Mucosa of stomach (tissue), 1 donor: ENCODE results near the gene SHROOM1.

ENCODE experiments used
- H3K27me3 ChIP-seq: one replicate; pipeline ENCODE4 v1.7.0; 2013; ENCODE audit warnings: mild to moderate bottlenecking, low read length; ENCODE audit not compliant: control insufficient read depth, insufficient read depth
- H3K36me3 ChIP-seq: one replicate; pipeline ENCODE4 v1.7.0; 2013; ENCODE audit warnings: low read length; ENCODE audit not compliant: control insufficient read depth, insufficient read depth
- H3K4me1 ChIP-seq: one replicate; pipeline ENCODE4 v1.7.0; 2013; ENCODE audit warnings: mild to moderate bottlenecking, low read length; ENCODE audit not compliant: control insufficient read depth, insufficient read depth
- H3K4me3 ChIP-seq: one replicate; pipeline ENCODE4 v1.7.0; 2013; ENCODE audit warnings: low read length
- H3K9ac ChIP-seq: one replicate; pipeline ENCODE4 v1.7.0; 2013; ENCODE audit warnings: mild to moderate bottlenecking, low read length, moderate library complexity
- H3K9me3 ChIP-seq: one replicate; pipeline ENCODE4 v1.7.0; 2013; ENCODE audit warnings: mild to moderate bottlenecking, low read length, moderate library complexity; ENCODE audit not compliant: control insufficient read depth
- donor health status: Pancreatic carcinoma.

SHROOM1 gene

DNA sequence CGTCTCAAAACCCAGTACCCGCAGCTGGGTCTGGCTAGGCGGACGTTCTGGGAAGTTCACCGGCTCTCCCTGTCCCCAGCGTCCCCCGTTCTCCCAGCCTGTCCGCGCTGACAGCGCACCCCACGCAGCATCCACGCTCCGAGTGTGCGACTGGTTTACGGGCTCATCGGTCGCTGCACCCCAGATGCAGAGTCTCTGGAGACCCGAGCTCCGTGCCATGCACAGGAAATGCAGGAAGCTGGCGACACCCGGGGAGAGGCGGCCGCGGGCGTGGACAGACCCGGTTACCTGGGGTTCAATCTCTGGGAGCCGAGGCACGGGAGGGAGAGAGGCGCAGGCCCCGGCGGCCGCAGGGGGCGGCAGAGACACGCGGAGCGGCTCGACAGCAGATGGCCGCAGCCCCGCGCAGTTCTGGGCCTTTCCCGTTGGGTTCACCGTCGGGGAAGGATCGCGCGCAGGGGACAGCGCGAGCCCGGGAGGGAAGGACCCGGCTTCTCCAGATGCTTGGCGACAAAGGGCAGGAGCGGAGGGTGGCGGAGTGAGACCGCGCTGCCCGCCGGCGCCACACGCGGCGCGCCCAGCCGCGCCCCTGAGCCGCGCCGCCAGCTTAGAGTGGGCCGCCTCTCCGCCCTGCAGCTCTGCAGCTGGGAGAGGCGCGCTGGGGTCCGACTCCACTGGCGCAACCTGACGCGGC lies 558 bp downstream of the SHROOM1 start:
- H3K4me1 ChIP-seq: peaks cover 21% of the 10 kb centered on the region
- no peaks in the 10 kb centered on the region for H3K9me3 ChIP-seq
- no peaks in the 10 kb centered on the region for H3K27me3 ChIP-seq
- peak overlapping the region; percentile 89 for H3K4me3 ChIP-seq
- no peaks in the 10 kb centered on the region for H3K36me3 ChIP-seq
- H3K9ac ChIP-seq: peak overlapping the region; percentile 83

DNA sequence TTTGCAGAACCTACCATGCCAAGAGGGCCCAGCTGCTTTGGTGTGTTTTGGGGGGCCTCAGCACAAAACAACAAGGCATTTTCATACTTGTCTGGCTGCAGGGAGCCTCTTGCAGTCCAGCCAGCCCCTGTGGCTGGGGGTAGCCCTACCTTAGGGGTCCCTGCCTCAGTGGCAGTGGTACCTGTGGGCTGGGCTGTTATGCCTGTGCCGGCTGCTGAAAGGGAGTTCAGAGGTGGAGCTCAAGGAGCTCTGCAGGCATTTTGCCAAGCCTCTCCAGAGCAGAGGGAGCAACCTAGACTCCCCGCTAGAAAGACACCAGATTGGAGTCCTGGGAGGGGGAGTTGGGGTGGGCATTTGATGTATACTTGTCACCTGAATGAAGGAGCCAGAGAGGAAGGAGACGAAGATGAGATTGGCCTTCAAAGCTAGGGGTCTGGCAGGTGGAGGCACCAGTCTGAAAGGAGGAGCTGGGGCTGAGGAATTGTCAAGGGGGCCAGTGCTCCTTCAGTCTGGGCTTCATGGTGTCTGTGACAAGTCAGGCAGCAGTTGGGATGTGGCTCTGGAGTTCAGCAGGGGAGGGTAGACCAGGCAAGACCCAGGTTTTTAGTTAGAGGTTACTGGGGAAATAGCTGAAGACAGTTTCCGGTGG lies 1.5 kb downstream of the SHROOM1 start:
- peak overlapping the region; percentile 89 for H3K4me3 ChIP-seq
- H3K36me3 ChIP-seq: no peaks in the 10 kb centered on the region
- peaks cover 21% of the 10 kb centered on the region for H3K4me1 ChIP-seq
- H3K9ac ChIP-seq: peak overlapping the region; percentile 83
- H3K27me3 ChIP-seq: peaks cover 2% of the 10 kb centered on the region
- H3K9me3 ChIP-seq: no peaks in the 10 kb centered on the region

DNA sequence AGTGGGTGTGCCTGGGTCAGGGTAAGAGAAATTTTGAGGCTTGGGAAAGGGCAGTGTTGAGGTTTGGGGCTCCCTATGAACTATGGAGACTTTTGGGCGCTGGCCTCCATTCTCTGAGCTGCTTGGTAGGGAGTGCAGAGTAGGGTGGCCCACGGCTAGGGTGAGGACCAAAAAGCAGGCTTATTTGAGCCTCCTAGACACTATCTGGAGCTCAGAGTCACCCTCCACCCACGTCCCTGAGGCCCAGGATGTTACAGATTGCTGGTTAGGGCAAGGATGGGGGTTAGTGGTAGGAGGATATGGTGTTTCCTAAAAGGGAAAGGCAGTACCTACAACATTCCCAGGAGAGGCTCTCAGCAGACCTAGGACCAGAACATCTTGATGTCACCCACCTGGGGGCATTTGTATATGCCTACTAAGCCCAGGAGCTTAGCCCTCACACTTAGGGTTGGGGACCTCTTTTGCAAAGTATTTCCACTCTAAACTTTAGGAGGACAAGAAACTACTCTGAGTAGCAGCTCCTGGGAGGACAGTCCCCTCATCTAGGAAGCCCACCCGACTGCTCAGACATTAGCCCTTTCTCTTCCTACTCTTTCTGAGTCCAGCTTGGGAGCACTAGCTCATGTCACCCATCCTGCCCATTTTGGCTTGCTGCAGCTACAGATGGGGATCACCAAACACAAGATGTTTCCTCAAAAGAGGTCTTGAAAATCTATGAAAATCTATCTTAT lies 2.3 kb downstream of the SHROOM1 start:
- Histone ChIP-seq H3K27me3 (peaks cover 6% of the 10 kb centered on the region), H3K36me3 (no peaks in the 10 kb centered on the region), H3K9me3 (no peaks in the 10 kb centered on the region), H3K4me1 (peaks cover 25% of the 10 kb centered on the region), H3K4me3 (no peak overlapping the region), H3K9ac (no peak overlapping the region)

DNA sequence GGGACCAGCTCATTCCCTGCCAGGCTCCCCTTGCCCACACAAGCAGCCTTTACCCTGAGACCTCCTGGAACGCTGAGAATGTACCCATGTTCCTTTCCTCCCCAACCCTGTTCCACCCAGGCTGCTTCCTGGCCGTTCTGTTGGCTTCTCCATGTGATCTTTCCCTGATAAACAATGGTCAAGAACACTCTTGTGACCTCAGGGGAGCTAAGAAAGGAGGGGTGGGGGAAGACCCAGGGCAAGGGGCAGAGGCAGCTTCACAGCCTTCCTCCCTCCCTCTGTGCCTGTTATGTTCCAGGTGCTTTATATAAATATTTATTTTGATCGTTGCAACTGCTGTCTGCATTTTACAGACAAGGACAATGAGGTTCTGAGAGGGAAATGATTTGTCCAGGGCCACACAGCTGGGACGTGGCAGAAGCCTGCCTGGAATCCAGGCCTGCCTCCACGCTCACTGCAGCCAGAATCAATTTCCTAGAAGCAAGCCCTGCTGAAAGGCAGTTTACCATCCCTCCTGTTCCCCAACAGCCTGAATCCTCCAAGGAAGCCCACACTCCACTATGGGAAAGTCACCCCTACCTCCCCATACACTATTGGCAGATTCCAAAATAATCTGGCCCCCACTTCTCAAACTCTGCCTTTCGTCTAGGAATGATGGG lies 3.9 kb downstream of the SHROOM1 start:
- H3K4me3 ChIP-seq: no peak overlapping the region
- H3K4me1 ChIP-seq: peaks cover 29% of the 10 kb centered on the region
- no peaks in the 10 kb centered on the region for H3K36me3 ChIP-seq
- peaks cover 6% of the 10 kb centered on the region for H3K27me3 ChIP-seq
- H3K9me3 ChIP-seq: no peaks in the 10 kb centered on the region
- H3K9ac ChIP-seq: no peak overlapping the region

DNA sequence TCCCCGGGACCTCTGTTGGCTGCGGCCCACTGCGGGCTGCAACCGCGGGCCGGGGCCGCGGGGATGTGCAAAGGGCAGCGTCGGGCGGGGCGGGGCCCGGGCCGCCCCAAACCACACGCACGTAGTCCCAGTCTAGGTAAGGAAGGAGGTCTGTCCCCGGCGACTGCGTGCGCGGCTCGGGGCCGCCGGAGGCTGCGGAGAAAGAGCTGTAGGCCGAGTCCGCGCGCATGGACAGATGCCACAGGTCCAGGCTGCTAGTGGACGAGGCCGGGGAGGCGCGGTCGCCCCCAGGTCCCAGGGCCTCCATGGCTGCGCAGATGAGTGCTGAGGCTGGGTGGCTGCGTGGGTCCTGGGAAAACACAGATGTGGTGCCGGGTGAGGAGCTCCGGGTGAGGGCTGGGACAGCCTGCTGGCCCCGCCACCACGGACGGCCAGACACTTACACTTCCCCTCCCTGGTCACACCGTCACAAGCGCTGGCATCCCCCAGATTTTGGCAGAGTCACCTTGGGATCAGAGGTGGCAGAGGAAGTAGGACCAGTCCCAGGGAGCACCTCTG lies 4.5 kb downstream of the SHROOM1 start:
- peaks cover 22% of the 10 kb centered on the region for H3K4me1 ChIP-seq

DNA sequence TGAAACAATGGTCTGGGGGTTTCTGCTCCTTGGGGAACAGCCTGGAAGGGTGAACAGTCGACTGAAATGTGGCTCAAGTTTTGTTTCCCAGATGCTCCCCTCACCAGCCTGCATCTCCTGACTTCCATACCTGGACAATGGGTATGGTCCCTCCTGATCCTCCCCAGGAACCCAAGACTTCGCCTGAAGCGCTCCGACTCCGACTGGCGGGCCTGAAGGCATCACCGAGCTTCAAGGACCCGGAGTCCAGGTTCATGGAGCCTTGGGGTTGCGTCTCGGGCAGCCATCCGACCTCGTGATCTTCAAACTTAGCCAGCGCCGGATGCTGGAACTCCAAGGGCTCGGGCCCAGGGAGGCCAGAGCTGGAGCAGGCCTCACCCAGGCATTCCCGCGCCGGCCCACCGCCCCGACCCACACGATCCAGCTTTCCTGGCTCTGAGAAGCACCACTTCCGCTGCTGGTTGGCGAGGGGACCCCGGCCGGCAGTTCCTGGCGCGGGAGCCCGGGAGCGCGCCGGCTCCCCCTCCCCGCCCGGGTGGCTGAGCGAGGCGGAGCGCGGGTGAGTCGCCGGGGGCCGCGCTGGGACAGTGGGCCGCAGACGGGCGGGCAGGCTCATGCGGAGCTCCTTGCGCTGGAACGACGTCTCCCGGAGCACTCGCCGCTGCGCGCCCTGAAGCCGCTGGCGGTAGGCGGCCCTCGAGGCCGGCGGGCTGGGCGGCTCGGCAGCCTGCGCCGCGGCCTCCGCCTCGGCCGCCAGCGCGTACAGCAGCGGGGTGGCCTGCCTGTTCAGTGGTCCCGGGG lies 5.2 kb downstream of the SHROOM1 start:
- Histone ChIP-seq H3K9me3 (no peaks in the 10 kb centered on the region), H3K9ac (no peak overlapping the region), H3K4me3 (no peak overlapping the region), H3K27me3 (peaks cover 6% of the 10 kb centered on the region), H3K4me1 (peaks cover 20% of the 10 kb centered on the region), H3K36me3 (no peaks in the 10 kb centered on the region)

More for the DNA sequence above, 4.5 kb downstream of the SHROOM1 start:
- Histone ChIP-seq H3K4me3 (no peak overlapping the region), H3K9me3 (no peaks in the 10 kb centered on the region), H3K27me3 (peaks cover 6% of the 10 kb centered on the region), H3K36me3 (no peaks in the 10 kb centered on the region), H3K9ac (no peak overlapping the region)

DNA sequence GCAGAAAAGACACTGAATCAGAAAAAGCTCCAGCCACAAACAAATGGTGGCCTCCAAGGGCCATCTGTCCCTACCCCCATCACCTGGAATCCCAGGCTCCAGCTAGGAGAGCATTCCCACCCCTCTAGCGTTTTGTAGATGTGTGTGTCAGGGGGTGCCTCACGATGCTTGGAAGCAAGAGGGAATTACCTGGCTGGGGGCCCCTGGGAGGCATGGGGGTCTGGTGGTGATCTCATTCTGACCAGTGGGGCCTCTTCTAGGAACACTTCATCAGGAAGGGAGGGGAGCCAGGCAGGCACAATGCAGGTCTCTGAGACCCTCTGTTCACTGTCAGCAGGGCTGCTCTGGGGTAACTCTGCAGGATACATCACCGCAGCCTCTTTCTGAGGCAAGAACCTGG lies 6.0 kb downstream of the SHROOM1 start:
- Histone ChIP-seq H3K9ac (no peak overlapping the region), H3K4me3 (no peak overlapping the region), H3K27me3 (peaks cover 6% of the 10 kb centered on the region), H3K9me3 (no peaks in the 10 kb centered on the region), H3K4me1 (peaks cover 25% of the 10 kb centered on the region), H3K36me3 (no peaks in the 10 kb centered on the region)

DNA sequence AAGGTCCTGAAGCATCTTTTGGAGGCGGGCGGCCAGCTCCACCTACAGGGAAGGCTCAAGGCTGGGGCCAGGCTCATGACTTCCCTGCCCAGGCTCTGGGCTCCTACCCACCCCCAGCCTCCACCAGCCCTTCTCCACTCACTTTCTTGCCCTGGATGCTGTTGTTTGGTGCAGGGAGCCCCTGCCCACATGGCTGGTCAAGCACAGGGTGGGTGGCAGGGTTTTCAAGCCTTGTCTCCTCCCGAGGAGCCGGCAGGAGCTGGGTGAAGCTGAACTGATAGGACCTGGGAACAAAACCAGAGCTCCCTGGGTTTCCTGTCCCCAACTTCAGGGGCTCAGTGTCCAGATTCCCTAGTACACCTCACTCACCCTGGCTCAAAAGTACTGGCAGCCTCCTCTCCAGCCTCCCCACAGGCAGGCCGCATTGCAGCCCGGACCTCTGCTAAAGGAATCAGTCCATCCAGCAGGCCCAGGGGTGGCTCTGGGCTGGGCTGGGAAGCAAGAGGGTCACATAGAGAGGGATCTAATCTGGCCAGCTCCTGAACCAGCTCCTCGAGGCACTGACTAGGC lies 6.9 kb downstream of the SHROOM1 start:
- H3K27me3 ChIP-seq: peaks cover 6% of the 10 kb centered on the region
- H3K4me1 ChIP-seq: peaks cover 16% of the 10 kb centered on the region
- no peak overlapping the region for H3K4me3 ChIP-seq
- no peak overlapping the region for H3K9ac ChIP-seq
- H3K9me3 ChIP-seq: no peaks in the 10 kb centered on the region
- no peaks in the 10 kb centered on the region for H3K36me3 ChIP-seq

DNA sequence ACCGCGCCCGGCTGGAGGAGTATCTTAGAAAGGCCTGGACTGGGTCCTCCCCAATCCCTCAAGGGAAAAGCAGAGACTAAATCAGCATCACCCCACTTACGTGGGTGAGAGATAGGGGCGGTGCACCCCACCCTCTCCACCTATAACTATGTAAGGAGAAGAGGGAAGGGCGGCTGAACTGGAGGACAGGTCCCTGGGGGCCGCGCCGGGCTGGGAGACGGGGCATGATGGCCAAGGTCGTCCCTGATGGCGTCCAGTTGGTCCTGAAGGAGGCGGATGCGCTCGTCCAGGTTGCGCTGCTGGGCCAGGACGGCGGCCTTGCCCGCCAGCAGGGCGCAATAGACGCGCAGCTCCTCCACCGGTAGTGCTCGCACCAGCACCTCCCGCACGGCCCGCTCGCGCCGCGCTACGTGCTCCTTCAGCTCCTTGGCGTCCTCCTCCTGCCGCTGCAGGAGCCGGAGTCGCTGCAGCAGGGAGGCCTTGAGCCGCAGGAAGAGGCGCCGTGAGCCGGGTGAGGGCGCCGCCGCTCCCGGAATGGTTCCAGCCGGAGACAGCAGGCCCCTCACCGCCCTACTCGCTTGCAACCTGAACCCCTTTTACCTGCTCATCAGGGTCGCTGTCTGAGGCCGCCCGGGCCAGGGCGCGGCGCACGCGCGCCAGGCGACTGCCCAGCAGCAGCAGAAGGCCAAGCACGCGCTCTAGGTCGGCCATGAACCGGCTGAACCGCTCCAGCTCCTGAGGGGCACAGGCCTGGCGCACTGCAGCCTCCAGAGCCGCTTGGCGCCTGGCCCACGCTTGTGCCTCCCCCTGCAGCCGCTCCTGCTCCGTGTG lies 7.6 kb downstream of the SHROOM1 start:
- no peak overlapping the region for H3K4me3 ChIP-seq
- H3K9ac ChIP-seq: no peak overlapping the region
- H3K36me3 ChIP-seq: no peaks in the 10 kb centered on the region
- H3K4me1 ChIP-seq: peaks cover 16% of the 10 kb centered on the region
- no peaks in the 10 kb centered on the region for H3K9me3 ChIP-seq
- H3K27me3 ChIP-seq: peaks cover 6% of the 10 kb centered on the region

DNA sequence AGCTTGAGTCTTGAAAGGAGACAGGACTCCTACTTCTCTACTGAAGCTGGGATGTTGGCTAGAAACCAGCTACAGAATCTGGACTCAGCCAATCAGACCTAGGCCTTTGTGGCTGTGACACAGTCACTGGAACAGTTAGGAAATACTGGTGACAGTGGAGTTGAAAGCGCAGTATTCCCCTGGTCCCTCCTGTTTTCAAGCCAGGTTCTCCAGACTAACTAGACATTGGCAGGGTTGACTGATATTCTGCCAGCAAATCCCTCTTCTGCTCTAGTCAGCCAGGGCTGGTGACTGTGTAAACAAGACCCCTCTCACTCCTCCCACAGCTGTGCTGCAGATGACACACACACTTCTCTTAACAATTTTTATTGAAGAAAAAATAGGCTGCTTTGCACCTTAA lies 8.7 kb downstream of the SHROOM1 start:
- Histone ChIP-seq H3K9ac (no peak overlapping the region), H3K27me3 (peaks cover 6% of the 10 kb centered on the region), H3K9me3 (no peaks in the 10 kb centered on the region), H3K36me3 (no peaks in the 10 kb centered on the region), H3K4me1 (peaks cover 16% of the 10 kb centered on the region), H3K4me3 (no peak overlapping the region)
